OCI-LY3 (cell line): Measurements from ENCODE around the gene TNS3.

Source experiments
- EZH2phosphoT487 ChIP-seq: fragments of 200-600 bp; shearing (Covaris generic); IDR thresholded peaks from 2 replicates; pipeline ENCODE4 v1.6.1; 2018; ENCODE audit warnings: antibody characterized with exemption, mixed run types, low read depth
- TF ChIP-seq, protein P1 (sequence below): fragments of 200-600, 300-600 bp; sonication (generic); IDR thresholded peaks from 2 replicates; pipeline ENCODE4 v1.5.1; 2014; ENCODE audit warnings: antibody characterized with exemption, low read length, low read depth

DNA sequence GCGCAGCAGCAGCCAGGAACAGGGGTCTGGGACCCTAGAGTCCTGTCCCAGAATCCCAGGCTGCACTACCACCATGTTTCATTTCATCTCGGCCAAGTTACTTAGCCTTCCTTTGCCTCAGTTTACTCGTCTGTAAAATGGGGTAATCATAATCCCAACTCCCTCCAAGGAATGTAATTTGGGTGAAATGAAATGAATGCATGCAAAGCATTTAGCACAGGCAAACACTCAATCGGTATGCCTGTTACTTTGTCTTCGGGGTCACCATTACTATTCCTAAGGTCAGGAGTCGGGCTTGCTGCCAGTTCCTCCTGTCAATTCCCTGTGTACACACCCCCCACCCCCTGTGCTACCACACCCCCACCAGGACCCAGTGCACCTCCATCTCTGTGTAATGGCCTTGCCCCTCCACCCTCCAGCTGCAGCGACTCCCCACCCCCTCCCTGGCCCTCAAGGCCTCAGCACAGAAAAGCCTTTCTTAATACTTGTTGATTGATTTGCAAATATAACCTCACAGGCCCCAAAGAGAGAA, 1.7 kb downstream of the TNS3 start:
- TF ChIP-seq, protein P1, sequence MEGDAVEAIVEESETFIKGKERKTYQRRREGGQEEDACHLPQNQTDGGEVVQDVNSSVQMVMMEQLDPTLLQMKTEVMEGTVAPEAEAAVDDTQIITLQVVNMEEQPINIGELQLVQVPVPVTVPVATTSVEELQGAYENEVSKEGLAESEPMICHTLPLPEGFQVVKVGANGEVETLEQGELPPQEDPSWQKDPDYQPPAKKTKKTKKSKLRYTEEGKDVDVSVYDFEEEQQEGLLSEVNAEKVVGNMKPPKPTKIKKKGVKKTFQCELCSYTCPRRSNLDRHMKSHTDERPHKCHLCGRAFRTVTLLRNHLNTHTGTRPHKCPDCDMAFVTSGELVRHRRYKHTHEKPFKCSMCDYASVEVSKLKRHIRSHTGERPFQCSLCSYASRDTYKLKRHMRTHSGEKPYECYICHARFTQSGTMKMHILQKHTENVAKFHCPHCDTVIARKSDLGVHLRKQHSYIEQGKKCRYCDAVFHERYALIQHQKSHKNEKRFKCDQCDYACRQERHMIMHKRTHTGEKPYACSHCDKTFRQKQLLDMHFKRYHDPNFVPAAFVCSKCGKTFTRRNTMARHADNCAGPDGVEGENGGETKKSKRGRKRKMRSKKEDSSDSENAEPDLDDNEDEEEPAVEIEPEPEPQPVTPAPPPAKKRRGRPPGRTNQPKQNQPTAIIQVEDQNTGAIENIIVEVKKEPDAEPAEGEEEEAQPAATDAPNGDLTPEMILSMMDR, result no peak
- no peak for TF ChIP-seq EZH2phosphoT487
